Caco-2 (cell line): ENCODE results near the gene CACNA1C. TPM values are rescaled to one million over a fixed set of nuclear protein-coding genes. Genes with fewer than 3 reads are reported as not detected.

Experiments
- BruUV-seq: library from RNA; stranded (reverse); fragments of 400-500 nt; replicated peaks from 2 replicates; lab custom pipeline; 2021; lab: Mats Ljungman, UMichigan
- CTCF ChIA-PET: fragments of 300-600 bp; sonication (Branson Sonifier 250); formaldehyde crosslinking; loops from one replicate; lab custom pipeline; 2022; ENCODE audit warnings: antibody characterized with exemption; lab: Charles Lee
- POLR2A ChIA-PET: fragments of 300-600 bp; sonication (Branson Sonifier 250); formaldehyde crosslinking; loops from one replicate; lab custom pipeline; 2022; ENCODE audit warnings: antibody characterized with exemption; lab: Charles Lee
- DNase-seq, 2 experiments: peaks; one replicate each; pipeline versions ENCODE4 v3.0.0 to v3.0.0-alpha.2; 2020 to 2022
- H3K27me3 ChIP-seq: replicated peaks from 2 replicates; pipeline ENCODE4 v1.6.0; 2011; ENCODE audit warnings: low read length; ENCODE audit not compliant: control insufficient read depth, insufficient read depth
- H3K36me3 ChIP-seq: 2 replicates; pipeline ENCODE4 v1.5.1; 2011; ENCODE audit warnings: low read length; ENCODE audit not compliant: control insufficient read depth, insufficient read depth
- H3K4me1 ChIP-seq: fragments of 250-450 bp; sonication (Bioruptor Pico); 2 replicates; pipeline ENCODE4 v1.5.1; 2020; ENCODE audit warnings: mild to moderate bottlenecking
- H3K4me3 ChIP-seq: 2 replicates; pipeline ENCODE4 v1.5.1; 2011; ENCODE audit warnings: low read depth, mild to moderate bottlenecking, control low read depth, low read length
- H3K9me3 ChIP-seq: fragments of 250-450 bp; sonication (Bioruptor Pico); 2 replicates; pipeline ENCODE4 v1.5.1; 2020; ENCODE audit warnings: mild to moderate bottlenecking, moderate library complexity
- H3K27ac Mint-ChIP-seq: one replicate; pipeline ENCODE4 v1.8.0; 2022; ENCODE audit warnings: mixed read lengths; ENCODE audit not compliant: unreplicated experiment
- H3K27me3 Mint-ChIP-seq: one replicate; pipeline ENCODE4 v1.8.0; 2022; ENCODE audit warnings: mixed read lengths; ENCODE audit not compliant: insufficient read depth, unreplicated experiment
- H3K36me3 Mint-ChIP-seq: one replicate; pipeline ENCODE4 v1.8.0; 2022; ENCODE audit warnings: mild to moderate bottlenecking, mixed read lengths; ENCODE audit not compliant: insufficient read depth, unreplicated experiment
- H3K4me1 Mint-ChIP-seq: one replicate; pipeline ENCODE4 v1.8.0; 2022; ENCODE audit warnings: low read depth, mixed read lengths; ENCODE audit not compliant: unreplicated experiment
- H3K4me3 Mint-ChIP-seq: one replicate; pipeline ENCODE4 v1.8.0; 2022; ENCODE audit warnings: mild to moderate bottlenecking, moderate library complexity, mixed read lengths; ENCODE audit not compliant: unreplicated experiment
- H3K9me3 Mint-ChIP-seq: one replicate; pipeline ENCODE4 v1.8.0; 2022; ENCODE audit warnings: mixed read lengths; ENCODE audit not compliant: unreplicated experiment
- intact Hi-C: fragments of 100-400 bp; cut with micrococcal nuclease; formaldehyde crosslinking; loops from one replicate; pipeline ENCODE4 v1.10.0; 2022; ENCODE audit not compliant: unreplicated experiment
- total RNA-seq: library from RNA; stranded (reverse); gene quantifications from 2 replicates; pipeline ENCODE4 v1.2.3, GENCODE V29; 2022
- TF ChIP-seq, protein P1 (sequence below), 2 experiments: fragments of 200-600 bp in 1 of 2; IDR thresholded peaks; 1 replicate in 1 of 2; 2 replicates in 1 of 2; pipeline versions ENCODE4 v1.5.1 to v1.8.0; 2011 to 2022; ENCODE audit warnings: antibody characterized with exemption in 1 of 2, control low read depth in 1 of 2, inconsistent platforms in 1 of 2, low read depth in 1 of 2, low read length in 1 of 2, mild to moderate bottlenecking in 1 of 2, moderate library complexity in 1 of 2; ENCODE audit not compliant: insufficient read depth in 1 of 2, severe bottlenecking in 1 of 2, unreplicated experiment in 1 of 2

The CACNA1C gene
- total RNA-seq, 1 experiment from 2014 or later: not detected

DNA sequence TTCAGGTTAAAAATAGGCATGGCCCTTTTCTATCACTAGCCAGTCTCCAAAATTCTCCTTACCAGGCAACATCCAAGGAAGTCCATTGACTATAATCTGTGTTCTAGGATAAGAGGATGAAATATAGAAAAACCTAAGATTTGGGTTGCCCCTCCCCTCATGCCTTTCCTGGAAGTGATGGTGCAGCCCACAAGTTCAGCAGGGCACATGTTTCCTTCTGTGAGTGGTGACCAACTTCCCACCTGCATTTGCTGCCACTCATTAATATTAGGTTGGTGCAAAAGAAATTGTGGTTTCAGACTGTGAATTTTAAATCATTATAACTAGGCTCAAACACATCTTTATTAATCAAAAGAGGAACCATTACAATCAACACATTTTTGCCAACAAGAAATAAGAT, 491.4 kb downstream of the CACNA1C start:
- Mint-ChIP-seq H3K4me1 (no peaks in the 10 kb centered on the region), H3K27me3 (peaks cover 22% of the 10 kb centered on the region), H3K27ac (no peak overlapping the region), H3K9me3 (no peaks in the 10 kb centered on the region), H3K36me3 (no peaks in the 10 kb centered on the region), H3K4me3 (no peak overlapping the region)
- Histone ChIP-seq H3K4me1 (no peaks in the 10 kb centered on the region), H3K9me3 (no peaks in the 10 kb centered on the region), H3K36me3 (no peaks in the 10 kb centered on the region), H3K4me3 (no peak overlapping the region), H3K27me3 (peaks cover 2% of the 10 kb centered on the region; the same call in 1 of the 2 replicates)
- BruUV-seq: no TSS peak
- ChIA-PET POLR2A (no interaction called here), CTCF (interaction anchor here (0.6 kb wide), 1 partner anchor 152 kb away, joined by 4 read pairs; no protein-coding TSS in a partner anchor)
- TF ChIP-seq, protein P1, sequence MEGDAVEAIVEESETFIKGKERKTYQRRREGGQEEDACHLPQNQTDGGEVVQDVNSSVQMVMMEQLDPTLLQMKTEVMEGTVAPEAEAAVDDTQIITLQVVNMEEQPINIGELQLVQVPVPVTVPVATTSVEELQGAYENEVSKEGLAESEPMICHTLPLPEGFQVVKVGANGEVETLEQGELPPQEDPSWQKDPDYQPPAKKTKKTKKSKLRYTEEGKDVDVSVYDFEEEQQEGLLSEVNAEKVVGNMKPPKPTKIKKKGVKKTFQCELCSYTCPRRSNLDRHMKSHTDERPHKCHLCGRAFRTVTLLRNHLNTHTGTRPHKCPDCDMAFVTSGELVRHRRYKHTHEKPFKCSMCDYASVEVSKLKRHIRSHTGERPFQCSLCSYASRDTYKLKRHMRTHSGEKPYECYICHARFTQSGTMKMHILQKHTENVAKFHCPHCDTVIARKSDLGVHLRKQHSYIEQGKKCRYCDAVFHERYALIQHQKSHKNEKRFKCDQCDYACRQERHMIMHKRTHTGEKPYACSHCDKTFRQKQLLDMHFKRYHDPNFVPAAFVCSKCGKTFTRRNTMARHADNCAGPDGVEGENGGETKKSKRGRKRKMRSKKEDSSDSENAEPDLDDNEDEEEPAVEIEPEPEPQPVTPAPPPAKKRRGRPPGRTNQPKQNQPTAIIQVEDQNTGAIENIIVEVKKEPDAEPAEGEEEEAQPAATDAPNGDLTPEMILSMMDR (IDR thresholded peaks at IDR 0.05; ENCODE audit: insufficient read depth in 1 of 2, low read depth in 1 of 2, low read length in 1 of 2, severe bottlenecking in 1 of 2, unreplicated experiment in 1 of 2): no peak
- intact Hi-C loops: no loop called here
- DNase-seq: no peak

DNA sequence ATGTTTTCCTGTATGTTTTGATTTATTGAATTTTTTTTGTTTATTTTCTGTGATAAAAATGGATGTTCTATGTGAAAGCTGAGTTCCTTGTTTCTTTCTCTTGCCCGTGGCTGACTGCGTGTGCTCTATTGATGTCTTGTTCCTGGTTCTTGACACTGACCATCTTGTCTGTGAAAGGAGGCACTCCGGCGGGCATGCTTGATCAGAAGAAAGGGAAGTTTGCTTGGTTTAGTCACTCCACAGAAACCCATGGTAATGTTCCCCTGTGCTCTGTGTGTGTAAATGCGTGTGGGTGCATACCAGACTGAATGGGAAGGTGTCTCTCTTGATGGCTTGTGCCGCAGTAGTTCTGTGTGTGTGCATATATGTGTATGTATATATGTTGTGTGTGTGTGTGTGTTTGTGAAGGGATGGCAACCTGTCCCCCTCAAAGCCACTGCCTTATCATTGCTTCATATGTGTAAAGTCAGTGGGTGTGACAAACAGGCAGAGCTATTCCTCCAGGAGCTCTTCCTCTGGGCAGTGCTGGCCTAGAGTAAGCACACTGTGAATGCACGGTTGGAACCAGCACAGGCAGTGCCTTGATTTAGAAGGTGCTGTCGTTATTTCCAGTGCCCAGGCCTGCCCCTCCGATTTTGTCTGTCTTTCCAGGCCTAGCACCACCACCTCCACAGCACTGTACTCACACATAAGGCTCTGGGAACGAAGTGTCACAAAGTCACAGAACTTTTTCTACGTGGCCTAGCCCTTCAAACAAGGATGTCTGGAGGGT, 494.7 kb downstream of the CACNA1C start:
- no peaks in the 10 kb centered on the region for H3K27me3 ChIP-seq
- CTCF ChIA-PET: no interaction called here
- no peak for DNase-seq

DNA sequence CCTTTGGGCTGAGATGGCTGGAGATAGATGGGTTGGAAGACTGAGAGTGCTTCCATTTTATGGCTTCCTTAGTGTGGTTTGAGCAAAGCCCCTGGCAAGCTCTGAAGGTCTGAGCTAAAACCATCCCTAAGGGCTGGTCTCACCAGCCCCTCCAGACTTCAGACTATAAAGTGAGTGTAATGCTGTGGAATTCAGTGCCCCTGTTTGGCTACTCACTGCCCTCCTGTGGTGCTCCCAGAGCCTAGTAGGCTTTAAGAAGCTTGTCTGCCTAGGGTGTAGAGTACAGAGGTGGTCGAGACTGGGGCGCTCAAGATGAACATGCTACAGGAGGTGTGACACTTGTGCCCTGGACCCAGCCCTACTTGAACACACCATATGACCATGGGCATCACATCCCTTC, 495.3 kb downstream of the CACNA1C start:
- BruUV-seq: no TSS peak
- Mint-ChIP-seq H3K4me3 (no peak overlapping the region), H3K9me3 (no peaks in the 10 kb centered on the region), H3K36me3 (no peaks in the 10 kb centered on the region), H3K27ac (no peak overlapping the region), H3K27me3 (peaks cover 5% of the 10 kb centered on the region), H3K4me1 (no peaks in the 10 kb centered on the region)
- Histone ChIP-seq H3K36me3 (no peaks in the 10 kb centered on the region), H3K27me3 (no peaks in the 10 kb centered on the region; the same call in 1 of the 2 replicates), H3K4me3 (no peak overlapping the region), H3K4me1 (no peaks in the 10 kb centered on the region), H3K9me3 (no peaks in the 10 kb centered on the region)
- intact Hi-C loops: no loop called here
- no peak for DNase-seq
- ChIA-PET POLR2A (no interaction called here), CTCF (no interaction called here)
- TF ChIP-seq, protein P1 (IDR thresholded peaks at IDR 0.05; ENCODE audit: insufficient read depth in 1 of 2, low read depth in 1 of 2, low read length in 1 of 2, severe bottlenecking in 1 of 2, unreplicated experiment in 1 of 2): no peak

More for the DNA sequence above, 494.7 kb downstream of the CACNA1C start:
- H3K36me3 Mint-ChIP-seq: no peaks in the 10 kb centered on the region
- no peak overlapping the region for H3K27ac Mint-ChIP-seq
- H3K9me3 Mint-ChIP-seq: no peaks in the 10 kb centered on the region
- H3K36me3 ChIP-seq: no peaks in the 10 kb centered on the region
- TF ChIP-seq, protein P1 (IDR thresholded peaks at IDR 0.05; ENCODE audit: insufficient read depth in 1 of 2, low read depth in 1 of 2, low read length in 1 of 2, severe bottlenecking in 1 of 2, unreplicated experiment in 1 of 2): no peak
- H3K27me3 Mint-ChIP-seq: peaks cover 7% of the 10 kb centered on the region
- intact Hi-C loops: no loop called here
- H3K4me1 Mint-ChIP-seq: no peaks in the 10 kb centered on the region
- BruUV-seq: no TSS peak
- no peaks in the 10 kb centered on the region for H3K9me3 ChIP-seq
- H3K4me3 Mint-ChIP-seq: no peak overlapping the region
- POLR2A ChIA-PET: no interaction called here
- no peaks in the 10 kb centered on the region for H3K4me1 ChIP-seq
- H3K4me3 ChIP-seq: no peak overlapping the region
